GM19351 (cell line): ENCODE data around the gene FREM1.

Experiments
- ATAC-seq: cut with Tn5 transposase; IDR thresholded peaks from one replicate; pipeline ENCODE4 v1.9.1; 2021; ENCODE audit warnings: mild to moderate bottlenecking, moderate library complexity; ENCODE audit not compliant: unreplicated experiment

FREM1 gene

GRCh38 chr9:14912859-14913258 is 2.6 kb upstream of the FREM1 start:
- no peak for ATAC-seq

GRCh38 chr9:14911046-14911445 is 818 bp upstream of the FREM1 start:
- no peak for ATAC-seq

- no peak for ATAC-seq
Measured at GRCh38 chr9:14909601-14909960, 647 bp downstream of the FREM1 start.

GRCh38 chr9:14909181-14909580 is 1.0 kb downstream of the FREM1 start:
- no peak for ATAC-seq

- ATAC-seq: no peak
Measured at GRCh38 chr9:14908295-14909180, 1.7 kb downstream of the FREM1 start.

- ATAC-seq: no peak
Measured at GRCh38 chr9:14907696-14908095, 2.5 kb downstream of the FREM1 start.

- ATAC-seq: no peak
Measured at GRCh38 chr9:14907360-14907685, 2.9 kb downstream of the FREM1 start.

GRCh38 chr9:14906644-14907359 is 3.4 kb downstream of the FREM1 start:
- ATAC-seq: no peak

- no peak for ATAC-seq
Measured at GRCh38 chr9:14906000-14906399, 4.2 kb downstream of the FREM1 start.

GRCh38 chr9:14903040-14903439 is 7.2 kb downstream of the FREM1 start:
- no peak for ATAC-seq

GRCh38 chr9:14902561-14902960 is 7.7 kb downstream of the FREM1 start:
- ATAC-seq: no peak

- no peak for ATAC-seq
Measured at GRCh38 chr9:14899815-14900193, 10.4 kb downstream of the FREM1 start.

- no peak for ATAC-seq
Measured at GRCh38 chr9:14899042-14899814, 11.0 kb downstream of the FREM1 start.

- ATAC-seq: no peak
Measured at GRCh38 chr9:14895806-14896205, 14.4 kb downstream of the FREM1 start.

- no peak for ATAC-seq
Measured at GRCh38 chr9:14893280-14893679, 16.9 kb downstream of the FREM1 start.

- no peak for ATAC-seq
Measured at GRCh38 chr9:14891332-14891731, 18.9 kb downstream of the FREM1 start.

GRCh38 chr9:14889451-14889850 is 20.8 kb downstream of the FREM1 start:
- no peak for ATAC-seq

- no peak for ATAC-seq
Measured at GRCh38 chr9:14888875-14889274, 21.4 kb downstream of the FREM1 start.

GRCh38 chr9:14888272-14888671 is 22.0 kb downstream of the FREM1 start:
- ATAC-seq: no peak

GRCh38 chr9:14887149-14887548 is 23.1 kb downstream of the FREM1 start:
- ATAC-seq: no peak

GRCh38 chr9:14883310-14883944 is 26.8 kb downstream of the FREM1 start:
- ATAC-seq: no peak
